H9 (cell line): ENCODE data around the gene ZNRF1. TPM values are rescaled to one million over a fixed set of nuclear protein-coding genes. Genes with fewer than 3 reads are reported as not detected.

Source experiments
- DNase-seq: peaks from one replicate; pipeline ENCODE4 v3.0.0-alpha.2; 2017
- H2AFZ ChIP-seq: one replicate; pipeline ENCODE4 v1.6.1; 2013; ENCODE audit warnings: mild to moderate bottlenecking, low read length, control low read depth, moderate library complexity
- H2AK5ac ChIP-seq: 2 replicates; pipeline ENCODE4 v1.6.1; 2013; ENCODE audit warnings: low read length, control low read depth, mixed read lengths; ENCODE audit not compliant: insufficient read length
- H2BK120ac ChIP-seq: one replicate; pipeline ENCODE4 v1.6.1; 2013; ENCODE audit warnings: low read depth, mild to moderate bottlenecking, low read length, control low read depth, inconsistent platforms; ENCODE audit not compliant: poor library complexity, severe bottlenecking
- H2BK12ac ChIP-seq: 2 replicates; pipeline ENCODE4 v1.6.1; 2013; ENCODE audit warnings: low read length, control low read depth, mixed read lengths, low read depth; ENCODE audit not compliant: insufficient read length
- H2BK15ac ChIP-seq: 2 replicates; pipeline ENCODE4 v1.6.1; 2013; ENCODE audit warnings: low read depth, low read length, control low read depth
- H2BK20ac ChIP-seq: one replicate; pipeline ENCODE4 v1.6.1; 2013; ENCODE audit warnings: low read depth, mild to moderate bottlenecking, low read length, control low read depth, inconsistent platforms; ENCODE audit not compliant: poor library complexity, severe bottlenecking
- H2BK5ac ChIP-seq: 2 replicates; pipeline ENCODE4 v1.6.1; 2013; ENCODE audit warnings: low read length, control low read depth, mixed read lengths; ENCODE audit not compliant: insufficient read length
- H3K14ac ChIP-seq: 2 replicates; pipeline ENCODE4 v1.6.1; 2013; ENCODE audit warnings: low read length, control low read depth; ENCODE audit not compliant: insufficient read depth
- H3K18ac ChIP-seq: 2 replicates; pipeline ENCODE4 v1.6.1; 2013; ENCODE audit warnings: low read depth, mild to moderate bottlenecking, mixed read lengths, low read length, control low read depth; ENCODE audit not compliant: insufficient read length
- H3K23ac ChIP-seq: 2 replicates; pipeline ENCODE4 v1.6.1; 2013; ENCODE audit warnings: low read length, control low read depth, mixed read lengths, low read depth; ENCODE audit not compliant: insufficient read length
- H3K23me2 ChIP-seq: 2 replicates; pipeline ENCODE4 v1.6.1; 2013; ENCODE audit warnings: low read depth, mild to moderate bottlenecking, mixed read lengths, low read length, control low read depth; ENCODE audit not compliant: insufficient read length, poor library complexity, severe bottlenecking
- H3K27ac ChIP-seq: 2 replicates; pipeline ENCODE4 v1.5.1; 2013; ENCODE audit warnings: low read length, control low read depth, mixed read lengths, low read depth; ENCODE audit not compliant: insufficient read length
- H3K27me3 ChIP-seq: 2 replicates; pipeline ENCODE4 v1.6.1; 2013; ENCODE audit warnings: low read length, control low read depth, inconsistent platforms; ENCODE audit not compliant: insufficient read depth
- H3K4ac ChIP-seq: 2 replicates; pipeline ENCODE4 v1.6.1; 2013; ENCODE audit warnings: low read depth, mild to moderate bottlenecking, control low read depth, inconsistent platforms, low read length, moderate library complexity
- H3K4me1 ChIP-seq: 2 replicates; pipeline ENCODE4 v1.6.1; 2013; ENCODE audit warnings: low read length, control low read depth, inconsistent platforms; ENCODE audit not compliant: insufficient read depth
- H3K4me2 ChIP-seq: 2 replicates; pipeline ENCODE4 v1.6.1; 2013; ENCODE audit warnings: low read length, control low read depth, mixed read lengths; ENCODE audit not compliant: insufficient read length, insufficient read depth
- H3K56ac ChIP-seq: 2 replicates; pipeline ENCODE4 v1.6.1; 2013; ENCODE audit warnings: low read depth, mild to moderate bottlenecking, mixed read lengths, low read length, control low read depth; ENCODE audit not compliant: insufficient read length
- H3K79me1 ChIP-seq: 2 replicates; pipeline ENCODE4 v1.6.1; 2013; ENCODE audit warnings: low read depth, mild to moderate bottlenecking, moderate library complexity, low read length, control low read depth, inconsistent platforms; ENCODE audit not compliant: insufficient read depth, poor library complexity, severe bottlenecking
- H3K79me2 ChIP-seq: 2 replicates; pipeline ENCODE4 v1.6.1; 2013; ENCODE audit warnings: low read length, control low read depth, inconsistent platforms; ENCODE audit not compliant: insufficient read depth
- H3K9ac ChIP-seq: 2 replicates; pipeline ENCODE4 v1.6.1; 2013; ENCODE audit warnings: low read length, control low read depth, mixed read lengths; ENCODE audit not compliant: insufficient read length; ENCODE audit errors: extremely low read depth
- H3K9me3 ChIP-seq: one replicate; pipeline ENCODE4 v1.6.1; 2013; ENCODE audit warnings: low read depth, low read length, inconsistent platforms; ENCODE audit not compliant: control insufficient read depth
- H3T11ph ChIP-seq: one replicate; pipeline ENCODE4 v1.6.1; 2013; ENCODE audit warnings: mild to moderate bottlenecking, low read length, control low read depth, inconsistent platforms
- H4K20me1 ChIP-seq: one replicate; pipeline ENCODE4 v1.6.1; 2013; ENCODE audit not compliant: control insufficient read depth, insufficient read length, insufficient read depth
- H4K5ac ChIP-seq: 2 replicates; pipeline ENCODE4 v1.6.1; 2013; ENCODE audit warnings: low read depth, mild to moderate bottlenecking, mixed read lengths, low read length, control low read depth; ENCODE audit not compliant: insufficient read length
- H4K8ac ChIP-seq: replicated peaks from 2 replicates; pipeline ENCODE4 v1.6.1; 2013; ENCODE audit warnings: low read length, control low read depth, mixed read lengths, low read depth; ENCODE audit not compliant: insufficient read length
- H4K91ac ChIP-seq: 2 replicates; pipeline ENCODE4 v1.6.1; 2013; ENCODE audit warnings: low read depth, mild to moderate bottlenecking, moderate library complexity, mixed read lengths, low read length, control low read depth; ENCODE audit not compliant: insufficient read length
- H3K27ac Mint-ChIP-seq, 3 experiments: 2 replicates in 2 of 3; 3 replicates in 1 of 3; pipeline ENCODE4 v1.8.0; 2020 to 2021; ENCODE audit warnings: mixed read lengths in 3 of 3, mild to moderate bottlenecking in 1 of 3, moderate library complexity in 1 of 3
- H3K27me3 Mint-ChIP-seq: 2 replicates; pipeline ENCODE4 v1.8.0; 2021; ENCODE audit warnings: low read depth, mild to moderate bottlenecking, moderate library complexity, mixed read lengths
- H3K36me3 Mint-ChIP-seq, 3 experiments: 2 replicates in 2 of 3; 3 replicates in 1 of 3; pipeline ENCODE4 v1.8.0; 2020 to 2021; ENCODE audit warnings: low read depth in 3 of 3, mixed read lengths in 3 of 3; ENCODE audit not compliant: insufficient read depth in 1 of 3
- H3K4me1 Mint-ChIP-seq, 2 experiments: 2 replicates each; pipeline ENCODE4 v1.8.0; 2020; ENCODE audit warnings: mixed read lengths in 2 of 2
- H3K4me3 Mint-ChIP-seq, 2 experiments: 2 replicates in 1 of 2; 3 replicates in 1 of 2; pipeline ENCODE4 v1.8.0; 2020 to 2021; ENCODE audit warnings: mild to moderate bottlenecking in 2 of 2, mixed read lengths in 2 of 2, moderate library complexity in 1 of 2
- H3K9me3 Mint-ChIP-seq, 2 experiments: 2 replicates in 1 of 2; 3 replicates in 1 of 2; pipeline ENCODE4 v1.8.0; 2020; ENCODE audit warnings: mild to moderate bottlenecking in 2 of 2, mixed read lengths in 2 of 2, moderate library complexity in 1 of 2
- CTCF ChIP-seq: fragments of 200-600 bp; sonication (generic); conservative IDR thresholded peaks from 3 replicates; pipeline ENCODE4 v1.8.0; 2021; ENCODE audit warnings: antibody characterized with exemption, mild to moderate bottlenecking
- WGBS: extraction: QIAGEN DNeasy Blood & Tissue Kit; methylation state at CpG from one replicate; pipeline ENCODE4 v1.1.7; 2013; ENCODE audit warnings: missing lambda C conversion rate, low lambda C conversion rate, mixed read lengths; ENCODE audit not compliant: insufficient read length; ENCODE audit errors: extremely low coverage; 5-methylcytosine and 5-hydroxymethylcytosine counted together
- total RNA-seq: library from RNA; stranded (reverse); gene quantifications from 2 replicates; pipeline ENCODE4 v1.2.1, GENCODE V29; 2021

Gene ZNRF1
- total RNA-seq, 1 experiment from 2014 or later: 49.6 TPM

DNA sequence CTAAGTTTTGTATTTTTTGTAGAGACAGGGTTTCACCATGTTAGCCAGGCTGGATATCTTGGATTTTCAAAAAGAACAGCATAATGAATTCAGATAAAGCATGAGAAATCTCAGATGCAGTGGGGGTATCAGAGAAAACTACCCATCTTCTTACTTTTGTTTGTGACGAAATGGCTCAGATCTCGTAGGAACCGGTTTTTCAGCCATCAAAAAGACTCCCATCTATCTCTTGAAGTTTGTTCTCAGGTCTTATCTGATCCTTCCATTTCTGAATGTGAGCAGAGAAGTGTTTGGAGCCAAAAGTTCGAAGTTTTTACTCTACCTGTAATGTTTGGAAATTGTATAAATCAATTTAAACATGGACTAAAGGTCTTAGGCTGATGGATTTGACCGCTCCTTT is 60.6 kb downstream of the ZNRF1 start:
- no peak overlapping the region for H3K14ac ChIP-seq
- TF ChIP-seq CTCF: no peak
- H3K79me1 ChIP-seq: peaks cover 8% of the 10 kb centered on the region
- no peaks in the 10 kb centered on the region for H3K9me3 Mint-ChIP-seq
- H3K4me1 ChIP-seq: no peaks in the 10 kb centered on the region; the same call in 1 of the 2 replicates
- no peak overlapping the region for H3K4me3 Mint-ChIP-seq
- no peak overlapping the region for H2BK12ac ChIP-seq
- no peaks in the 10 kb centered on the region for H3K27me3 ChIP-seq
- H2BK15ac ChIP-seq: no peak overlapping the region
- peaks cover 12% of the 10 kb centered on the region; the same call in 1 of the 2 replicates for H3K79me2 ChIP-seq
- no peaks in the 10 kb centered on the region for H3K23me2 ChIP-seq
- no peak overlapping the region for H3K27ac Mint-ChIP-seq
- H2BK20ac ChIP-seq: no peak overlapping the region
- WGBS: no CpG with 5 or more reads among the region's 5 CpGs
- H3K4ac ChIP-seq: no peak overlapping the region
- no peak overlapping the region for H4K91ac ChIP-seq
- no peak overlapping the region for H3K9ac ChIP-seq
- H4K8ac ChIP-seq: no peak overlapping the region
- H3K36me3 Mint-ChIP-seq: peaks cover 0 to 4% (median 0%) of the 10 kb centered on the region in 3 experiments; a peak in 2 of 7 replicates
- DNase-seq: no peak
- no peaks in the 10 kb centered on the region for H3K27me3 Mint-ChIP-seq
- H3K4me1 Mint-ChIP-seq: peaks cover 43 to 56% of the 10 kb centered on the region in 2 experiments
- H2BK5ac ChIP-seq: no peak overlapping the region
- no peak overlapping the region for H3K27ac ChIP-seq
- H3K23ac ChIP-seq: no peak overlapping the region
- H4K5ac ChIP-seq: no peak overlapping the region
- H3K9me3 ChIP-seq: no peaks in the 10 kb centered on the region
- H3K18ac ChIP-seq: no peak overlapping the region
- no peak overlapping the region for H3K56ac ChIP-seq
- no peak overlapping the region for H3T11ph ChIP-seq
- H2AFZ ChIP-seq: no peak overlapping the region
- H2AK5ac ChIP-seq: no peak overlapping the region
- H3K4me2 ChIP-seq: no peak overlapping the region
- no peak overlapping the region for H2BK120ac ChIP-seq
- H4K20me1 ChIP-seq: no peaks in the 10 kb centered on the region
